Measurements from ENCODE around the gene IFI27.
A peak's percentile ranks its signal among the peaks of the same experiment; 100 is the strongest.

GRCh38 chr14:94110552-94111181 is at the start of gene IFI27:
- TF ChIP-seq, protein P1, sequence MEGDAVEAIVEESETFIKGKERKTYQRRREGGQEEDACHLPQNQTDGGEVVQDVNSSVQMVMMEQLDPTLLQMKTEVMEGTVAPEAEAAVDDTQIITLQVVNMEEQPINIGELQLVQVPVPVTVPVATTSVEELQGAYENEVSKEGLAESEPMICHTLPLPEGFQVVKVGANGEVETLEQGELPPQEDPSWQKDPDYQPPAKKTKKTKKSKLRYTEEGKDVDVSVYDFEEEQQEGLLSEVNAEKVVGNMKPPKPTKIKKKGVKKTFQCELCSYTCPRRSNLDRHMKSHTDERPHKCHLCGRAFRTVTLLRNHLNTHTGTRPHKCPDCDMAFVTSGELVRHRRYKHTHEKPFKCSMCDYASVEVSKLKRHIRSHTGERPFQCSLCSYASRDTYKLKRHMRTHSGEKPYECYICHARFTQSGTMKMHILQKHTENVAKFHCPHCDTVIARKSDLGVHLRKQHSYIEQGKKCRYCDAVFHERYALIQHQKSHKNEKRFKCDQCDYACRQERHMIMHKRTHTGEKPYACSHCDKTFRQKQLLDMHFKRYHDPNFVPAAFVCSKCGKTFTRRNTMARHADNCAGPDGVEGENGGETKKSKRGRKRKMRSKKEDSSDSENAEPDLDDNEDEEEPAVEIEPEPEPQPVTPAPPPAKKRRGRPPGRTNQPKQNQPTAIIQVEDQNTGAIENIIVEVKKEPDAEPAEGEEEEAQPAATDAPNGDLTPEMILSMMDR (IDR thresholded peaks at IDR 0.05) = no peak
- TF ChIP-seq POLR2A (IDR thresholded peaks at IDR 0.05) (peak; percentile 34), EP300 (IDR thresholded peaks at IDR 0.05) (no peak)

All from ovary (tissue), 3 donors.